ENCODE data around the gene POLG.

- TF ChIP-seq POLR2A (IDR thresholded peaks at IDR 0.05; ENCODE audit: low read length) (no peak), GATA1 (IDR thresholded peaks at IDR 0.05; ENCODE audit: low read depth, low read length) (no peak)
Observed at GRCh38 chr15:89323825-89324224, 10.8 kb downstream of the POLG start.

Measured in erythroblast (primary cell).